HG02840 (cell line): Measurements from ENCODE around the gene BMI1.

Experiments used
- ATAC-seq: cut with Tn5 transposase; IDR thresholded peaks from one replicate; pipeline ENCODE4 v1.9.1; 2021; ENCODE audit warnings: mild to moderate bottlenecking, moderate library complexity, moderate number of reproducible peaks; ENCODE audit not compliant: unreplicated experiment, low FRiP score

The BMI1 gene

DNA sequence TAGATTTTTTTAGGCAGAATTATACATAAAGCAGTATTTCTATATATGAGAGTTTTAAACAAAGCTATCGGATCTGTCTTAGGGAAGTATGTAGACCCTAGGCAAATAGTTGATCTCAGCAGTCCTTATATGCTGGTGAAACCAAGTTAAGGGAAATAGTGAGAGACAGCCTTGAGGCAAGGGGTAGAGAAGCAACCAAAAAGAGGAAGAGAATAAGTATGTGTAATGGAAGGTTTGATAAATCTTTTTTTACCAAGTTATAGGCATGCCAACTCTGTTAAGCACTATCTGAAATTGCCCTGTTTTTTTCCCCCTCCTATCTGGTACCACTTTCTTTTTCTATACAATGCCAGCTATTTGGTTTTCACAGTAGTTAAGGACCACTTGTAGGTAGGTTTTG lies 44.3 kb downstream of the BMI1 start:
- no peak for ATAC-seq

DNA sequence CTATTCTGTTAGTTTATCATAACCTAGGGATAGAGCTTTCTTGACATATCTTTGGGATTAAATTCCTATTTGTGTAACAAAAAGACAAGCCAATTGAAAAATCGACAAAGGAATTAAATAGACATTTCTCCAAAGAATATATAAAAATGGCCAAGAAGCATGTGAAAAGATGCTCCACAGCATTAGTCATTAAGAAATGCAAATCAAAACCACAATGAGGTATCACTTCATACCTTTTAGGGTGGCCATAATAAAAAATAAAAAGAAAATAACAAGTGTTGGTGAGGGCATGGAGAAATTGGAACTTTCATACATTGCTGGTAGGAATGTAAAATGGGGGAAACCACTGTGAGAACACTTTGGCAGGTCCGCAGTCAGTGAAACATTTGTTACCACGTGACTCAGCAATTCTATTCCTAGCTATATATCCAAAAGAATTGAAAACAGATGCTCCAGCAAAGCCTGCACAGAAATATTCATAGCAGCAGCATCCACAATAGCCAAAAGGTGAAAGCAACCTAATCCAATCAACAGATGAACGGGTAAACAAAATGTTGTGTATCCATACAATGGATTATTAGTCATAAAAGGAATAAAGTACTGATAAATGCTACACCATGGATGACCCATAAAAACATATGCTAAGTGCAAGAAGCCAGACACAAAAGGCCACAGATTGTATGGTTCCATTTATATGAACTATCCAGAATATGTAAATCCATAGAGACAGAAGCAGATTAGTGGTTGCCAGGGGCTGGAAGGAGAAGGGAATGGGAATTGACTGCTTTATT lies 44.9 kb downstream of the BMI1 start:
- no peak for ATAC-seq

DNA sequence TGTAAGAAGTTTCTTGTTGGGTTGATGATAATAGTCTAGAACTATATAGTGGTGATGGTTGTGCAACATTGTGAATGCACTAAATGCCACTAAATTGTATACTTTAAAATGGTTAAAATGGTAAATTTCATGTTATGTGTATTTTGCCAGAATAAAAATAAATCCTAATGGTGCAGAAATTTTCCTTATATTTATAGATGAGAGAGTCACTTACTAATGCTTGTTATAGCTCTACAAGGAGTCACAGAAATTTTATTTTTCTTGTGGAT lies 45.5 kb downstream of the BMI1 start:
- ATAC-seq, result no peak

DNA sequence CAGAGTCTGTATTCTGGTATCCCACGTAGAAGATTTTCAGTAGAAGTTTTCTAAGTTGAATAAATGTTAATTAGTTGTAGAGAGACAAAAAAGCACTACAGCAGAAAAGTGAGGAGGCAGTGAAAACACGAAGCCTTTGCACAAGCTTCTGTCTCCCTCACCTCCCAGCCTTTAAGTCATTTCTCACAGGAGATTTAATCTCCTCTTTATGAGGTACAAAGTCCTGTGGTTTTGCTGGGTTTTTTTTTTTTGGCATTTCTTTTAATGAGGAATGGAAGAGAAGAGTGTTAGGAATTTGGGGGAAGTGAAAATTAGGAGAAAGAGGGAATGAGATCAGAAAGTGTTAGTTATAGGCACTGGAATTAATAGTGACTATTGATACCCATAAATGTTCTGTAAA lies 45.9 kb downstream of the BMI1 start:
- no peak for ATAC-seq

DNA sequence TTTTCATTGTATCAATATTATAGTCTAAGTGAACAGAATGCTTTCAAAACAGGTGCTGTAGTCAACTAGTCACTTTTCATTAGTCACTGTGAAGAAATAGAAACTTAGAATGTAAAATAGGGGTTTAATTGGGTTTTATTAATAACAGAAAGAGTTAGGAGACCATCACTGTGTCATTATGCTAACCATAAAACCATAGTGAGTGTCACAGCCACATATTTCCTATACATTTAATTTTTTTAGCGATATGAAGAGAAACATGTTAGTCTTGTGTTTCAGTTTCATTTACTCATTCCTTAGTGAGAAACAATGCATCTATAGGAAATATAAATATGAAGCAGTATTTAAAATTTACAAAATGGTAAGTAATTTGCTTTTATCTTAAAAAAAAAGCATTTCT lies 46.6 kb downstream of the BMI1 start:
- no peak for ATAC-seq

DNA sequence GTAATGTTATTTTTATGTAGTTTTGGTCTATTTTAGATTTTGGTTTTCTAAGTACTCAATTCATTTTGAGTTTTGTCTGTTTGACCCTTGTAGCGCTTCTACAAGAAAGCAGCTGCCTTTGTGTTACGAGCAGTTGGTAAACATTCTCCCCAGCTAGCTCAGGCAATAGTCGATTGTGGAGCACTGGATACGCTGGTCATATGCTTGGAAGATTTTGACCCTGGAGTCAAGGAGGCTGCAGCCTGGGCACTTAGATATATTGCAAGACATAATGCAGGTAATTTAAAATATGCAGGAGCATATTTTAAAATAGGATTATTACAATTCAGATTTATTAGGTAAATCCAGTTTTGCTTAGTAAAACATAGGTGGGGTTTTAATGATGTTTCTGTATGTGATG lies 47.5 kb downstream of the BMI1 start:
- no peak for ATAC-seq

DNA sequence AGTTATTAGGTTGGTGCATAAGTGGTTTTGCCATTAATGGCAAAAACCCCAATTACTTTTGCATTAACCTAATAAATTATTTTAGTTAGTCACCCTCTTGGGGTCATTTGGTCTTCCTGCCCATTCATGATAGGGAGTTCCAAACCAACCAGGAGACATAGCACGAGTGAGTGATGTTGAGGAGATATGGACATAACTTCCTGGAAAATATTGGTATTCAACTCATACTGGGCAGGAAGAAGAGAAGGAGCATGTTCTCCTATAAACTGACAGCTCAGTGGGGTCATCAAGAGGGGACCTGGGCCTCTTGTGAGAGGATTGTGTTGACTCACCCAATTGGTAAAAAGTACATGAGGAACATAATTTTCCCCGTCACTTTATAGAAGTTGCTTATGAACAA lies 48.1 kb downstream of the BMI1 start:
- no peak for ATAC-seq

DNA sequence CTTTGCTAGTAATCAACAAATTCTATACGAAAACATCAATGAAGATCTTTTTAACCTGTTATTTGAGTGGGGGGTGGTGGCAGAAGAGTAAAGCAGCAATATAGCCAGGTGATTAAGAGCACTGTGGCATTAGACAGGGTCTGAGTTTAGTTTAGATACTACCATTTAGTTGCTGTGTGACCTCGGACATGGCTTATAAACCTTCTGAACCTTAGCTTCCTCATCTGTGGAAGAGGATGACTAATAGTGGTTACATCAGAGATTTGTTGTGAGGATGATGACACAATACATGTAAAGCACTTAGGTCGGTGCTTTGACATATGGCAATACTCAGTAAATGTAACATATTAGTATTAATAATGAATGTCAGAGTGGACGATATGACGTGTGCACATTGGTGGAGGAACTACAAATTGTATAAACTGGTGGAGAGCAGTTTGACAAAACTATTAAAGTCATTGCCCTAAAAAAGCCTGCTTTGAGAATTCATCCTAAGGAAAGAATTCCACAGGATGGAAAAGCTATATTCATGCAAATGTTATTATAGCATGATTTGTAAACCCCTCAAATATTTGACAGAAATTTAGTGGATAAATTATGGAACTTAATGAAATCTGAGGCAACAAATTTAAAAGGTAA lies 48.7 kb downstream of the BMI1 start:
- no peak for ATAC-seq

DNA sequence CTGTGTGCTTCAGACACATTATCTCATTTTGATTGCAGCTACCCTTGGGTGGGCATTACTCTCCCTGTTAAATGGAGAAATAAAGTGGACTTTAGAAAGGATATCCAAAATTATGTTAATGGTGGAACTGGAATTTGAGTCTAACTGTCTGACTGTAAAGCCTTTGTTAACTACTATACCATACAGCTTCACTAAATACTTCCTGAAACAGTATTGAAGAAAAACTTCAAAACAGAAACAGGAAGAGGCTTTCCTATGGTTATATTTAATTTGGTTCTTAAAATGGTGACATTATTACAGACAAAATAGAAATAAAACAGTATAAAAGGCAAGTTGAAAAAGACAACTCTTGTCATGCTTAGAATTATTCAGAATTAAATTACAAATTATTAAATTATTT lies 49.4 kb downstream of the BMI1 start:
- ATAC-seq, result no peak

DNA sequence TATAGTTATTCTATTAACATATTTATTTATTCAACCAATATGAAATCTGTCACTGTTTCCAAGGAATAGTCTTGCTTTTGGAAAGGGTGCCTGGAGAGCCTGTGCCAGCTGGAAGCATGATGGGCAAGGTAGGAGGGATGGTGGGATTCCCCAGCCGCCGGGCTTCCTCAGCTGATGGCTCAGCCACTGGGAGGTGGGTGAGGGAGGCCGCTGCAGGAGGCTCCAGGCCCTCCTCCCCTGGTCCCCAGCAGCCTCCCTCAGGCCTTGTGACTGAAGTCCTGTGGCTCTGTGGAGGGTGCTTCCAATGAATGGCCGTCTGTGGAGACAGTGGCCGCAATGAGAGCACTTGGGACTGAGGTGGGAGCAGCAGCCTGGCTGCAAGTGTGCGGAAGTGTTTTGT lies 51.4 kb downstream of the BMI1 start:
- ATAC-seq, result no peak

DNA sequence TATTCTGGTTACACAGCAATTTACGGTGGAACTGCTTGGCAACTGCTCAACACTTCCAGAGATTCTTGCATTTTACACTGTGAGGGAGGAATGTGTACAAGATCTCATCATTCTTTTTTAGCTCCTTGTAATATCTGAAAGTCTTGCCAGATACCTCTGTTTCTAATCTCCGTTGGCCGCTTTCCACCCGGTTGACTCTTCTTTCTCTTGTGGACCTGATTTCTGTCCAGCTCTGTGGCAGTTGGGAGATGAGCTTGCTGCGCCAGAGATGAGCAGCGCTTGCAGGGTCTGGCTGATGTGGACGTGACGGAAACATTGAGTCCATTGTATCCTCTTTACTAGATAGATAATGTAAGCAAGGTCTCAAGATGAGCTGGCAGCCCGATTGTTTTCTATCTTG lies 52.0 kb downstream of the BMI1 start:
- no peak for ATAC-seq

DNA sequence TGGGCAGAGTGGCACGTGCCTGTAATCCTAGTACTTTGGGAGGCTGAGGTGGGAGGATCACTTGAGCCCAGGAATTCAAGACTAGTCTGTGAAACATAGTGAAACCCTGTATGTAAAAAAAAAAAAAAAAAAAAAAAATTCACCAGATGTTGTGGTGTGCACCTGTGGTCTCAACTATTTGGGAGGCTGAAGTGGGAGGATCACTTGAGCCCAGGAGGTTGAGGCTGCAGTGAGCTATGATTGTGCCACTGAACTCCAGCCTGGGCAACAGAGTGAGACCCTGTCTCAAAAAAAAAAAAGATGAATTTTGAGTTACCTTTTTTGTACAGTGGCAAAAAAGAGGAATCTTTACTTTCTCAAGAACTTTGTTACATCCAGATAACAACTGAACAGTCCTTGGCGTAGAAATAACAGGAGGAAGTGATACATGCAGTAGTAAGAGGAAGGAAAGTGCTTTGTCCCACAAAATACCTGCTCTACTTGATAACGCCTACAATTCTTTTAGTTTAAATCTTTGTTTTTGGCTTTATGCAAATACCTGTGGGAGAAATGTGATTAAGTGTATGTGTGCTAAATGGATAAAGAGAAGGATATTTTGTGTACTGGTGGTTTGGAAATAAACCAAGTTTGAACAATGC lies 53.7 kb downstream of the BMI1 start:
- no peak for ATAC-seq

DNA sequence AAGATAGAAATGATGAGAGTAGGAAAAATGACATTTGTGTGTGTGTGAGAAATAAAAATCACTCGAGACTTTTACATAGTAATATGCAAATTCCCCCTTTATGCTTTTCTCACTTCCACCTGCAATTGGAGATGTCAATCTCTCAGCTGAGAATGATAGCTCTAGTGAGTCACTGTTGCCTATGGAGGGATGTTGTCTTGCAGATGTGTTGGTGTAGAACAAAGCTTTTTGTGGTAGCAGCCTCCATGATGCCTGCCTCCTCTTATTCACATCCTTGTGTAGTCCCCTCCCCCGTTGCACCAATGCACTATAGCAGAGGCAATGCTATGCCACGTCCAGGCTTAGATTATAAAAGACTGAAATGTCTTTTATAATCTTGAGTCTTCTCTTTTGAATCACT lies 58.2 kb downstream of the BMI1 start:
- peak; percentile 38 for ATAC-seq
